H1 (cell line): Measurements from ENCODE around the gene SLC20A1. TPM values are rescaled to one million over a fixed set of nuclear protein-coding genes. Genes with fewer than 3 reads are reported as not detected.

Experiments
- FOSL1 ChIP-seq: IDR thresholded peaks from 2 replicates; pipeline ENCODE4 v1.6.1; 2011; ENCODE audit warnings: mild to moderate bottlenecking, low read depth, low read length, moderate library complexity; ENCODE audit not compliant: insufficient read depth
- GTF2F1 ChIP-seq: IDR thresholded peaks from 2 replicates; pipeline ENCODE4 v1.6.1; 2012; ENCODE audit warnings: low read depth, low read length, improper control_type of control experiment, borderline replicate concordance
- KDM5A ChIP-seq: fragments of 200-600 bp; IDR thresholded peaks from 2 replicates; pipeline ENCODE4 v1.7.1; 2012; ENCODE audit warnings: mild to moderate bottlenecking, low read length, inconsistent platforms, mixed read lengths
- SP1 ChIP-seq: IDR thresholded peaks from 2 replicates; pipeline ENCODE4 v1.6.1; 2011; ENCODE audit warnings: low read depth, low read length
- polyA plus RNA-seq, 7 experiments: library from polyadenylated mRNA; depleted of rRNA in 3 of 7; stranded (reverse) in 5 of 7; unstranded in 2 of 7; fragments of >200 nt in 5 of 7; fragments of 200-250 nt in 2 of 7; gene quantifications; 1 replicate in 5 of 7; 2 replicates in 1 of 7; 4 replicates in 1 of 7; pipeline versions ENCODE4 v1.2.1 to v1.2.3, GENCODE V29; 2011 to 2013; ENCODE audit warnings: missing spikeins in 2 of 7, mixed read lengths in 2 of 7
- total RNA-seq: library from RNA; stranded (reverse); fragmentation: NEBNext Ultra II Directional; extraction: Animal tissue kit (Norgen Biotek cat#: 25700); gene quantifications from 2 replicates; pipeline ENCODE4 v1.2.1, GENCODE V29; 2021

SLC20A1 gene
- total and polyA plus RNA-seq, 2 of the 8 experiments (the other 6 are each of a cell fraction or from before 2014, with no cell fraction given): 42.6 to 105 TPM

DNA sequence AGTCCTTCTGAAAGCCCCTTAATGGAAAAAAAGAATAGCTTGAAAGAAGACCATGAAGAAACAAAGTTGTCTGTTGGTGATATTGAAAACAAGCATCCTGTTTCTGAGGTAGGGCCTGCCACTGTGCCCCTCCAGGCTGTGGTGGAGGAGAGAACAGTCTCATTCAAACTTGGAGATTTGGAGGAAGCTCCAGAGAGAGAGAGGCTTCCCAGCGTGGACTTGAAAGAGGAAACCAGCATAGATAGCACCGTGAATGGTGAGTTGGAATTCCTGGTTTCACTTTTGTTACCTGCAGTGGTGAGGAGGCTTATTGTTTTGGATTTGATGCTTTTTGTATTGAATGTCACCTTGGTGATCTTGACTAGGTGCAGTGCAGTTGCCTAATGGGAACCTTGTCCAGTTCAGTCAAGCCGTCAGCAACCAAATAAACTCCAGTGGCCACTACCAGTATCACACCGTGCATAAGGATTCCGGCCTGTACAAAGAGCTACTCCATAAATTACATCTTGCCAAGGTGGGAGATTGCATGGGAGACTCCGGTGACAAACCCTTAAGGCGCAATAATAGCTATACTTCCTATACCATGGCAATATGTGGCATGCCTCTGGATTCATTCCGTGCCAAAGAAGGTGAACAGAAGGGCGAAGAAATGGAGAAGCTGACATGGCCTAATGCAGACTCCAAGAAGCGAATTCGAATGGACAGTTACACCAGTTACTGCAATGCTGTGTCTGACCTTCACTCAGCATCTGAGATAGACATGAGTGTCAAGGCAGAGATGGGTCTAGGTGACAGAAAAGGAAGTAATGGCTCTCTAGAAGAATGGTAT is 13.3 kb downstream of the SLC20A1 start (continued):
- TF ChIP-seq KDM5A: no peak
- no peak for TF ChIP-seq FOSL1
- TF ChIP-seq GTF2F1: no peak
- TF ChIP-seq SP1: no peak
